H4 (cell line): ENCODE results near the gene C1orf198. TPM values are rescaled to one million over a fixed set of nuclear protein-coding genes. Genes with fewer than 3 reads are reported as not detected.
A peak's percentile ranks its signal among the peaks of the same experiment; 100 is the strongest.

Experiments used
- DNase-seq: peaks from one replicate; pipeline ENCODE4 v3.0.0-alpha.2; 2015; ENCODE audit warnings: low spot score
- total RNA-seq: library from RNA; depleted of rRNA; stranded (reverse); fragments of >200 nt; shearing (Covaris generic); gene quantifications from 2 replicates; pipeline ENCODE4 v1.2.3, GENCODE V29; 2014

C1orf198 gene
- total RNA-seq, 1 experiment from 2014 or later = 23.4 TPM

GRCh38 chr1:230809256-230809990, 58.9 kb downstream of the C1orf198 start:
- no peak for DNase-seq

- DNase-seq = no peak
Measured at GRCh38 chr1:230808281-230808872, 59.9 kb downstream of the C1orf198 start.

- DNase-seq = no peak
Measured at GRCh38 chr1:230807561-230808280, 60.6 kb downstream of the C1orf198 start.

- no peak for DNase-seq
Measured at GRCh38 chr1:230807029-230807428, 61.3 kb downstream of the C1orf198 start.

GRCh38 chr1:230806552-230806951, 61.8 kb downstream of the C1orf198 start:
- DNase-seq = no peak

GRCh38 chr1:230804396-230804795, 63.9 kb downstream of the C1orf198 start:
- no peak for DNase-seq

- DNase-seq = no peak
Measured at GRCh38 chr1:230800891-230801840, 67.2 kb downstream of the C1orf198 start.

- no peak for DNase-seq
Measured at GRCh38 chr1:230798491-230798890, 69.8 kb downstream of the C1orf198 start.

GRCh38 chr1:230797942-230798365, 70.4 kb downstream of the C1orf198 start:
- peak; percentile 47 for DNase-seq

GRCh38 chr1:230797376-230797920, 70.9 kb downstream of the C1orf198 start:
- no peak for DNase-seq

- DNase-seq = no peak
Measured at GRCh38 chr1:230796626-230797025, 71.7 kb downstream of the C1orf198 start.

- no peak for DNase-seq
Measured at GRCh38 chr1:230794871-230795605, 73.3 kb downstream of the C1orf198 start.

GRCh38 chr1:230794431-230794830, 73.9 kb downstream of the C1orf198 start:
- DNase-seq = no peak

GRCh38 chr1:230793463-230793745, 74.9 kb downstream of the C1orf198 start:
- DNase-seq = no peak

GRCh38 chr1:230792691-230793462, 75.4 kb downstream of the C1orf198 start:
- DNase-seq = no peak

GRCh38 chr1:230791986-230792564, 76.2 kb downstream of the C1orf198 start:
- no peak for DNase-seq

- no peak for DNase-seq
Measured at GRCh38 chr1:230790026-230790425, 78.3 kb downstream of the C1orf198 start.

GRCh38 chr1:230788561-230789275, 79.6 kb downstream of the C1orf198 start:
- no peak for DNase-seq

- no peak for DNase-seq
Measured at GRCh38 chr1:230787471-230787870, 80.8 kb downstream of the C1orf198 start.
